Activated CD8-positive, alpha-beta T cell treated with anti-CD3 and anti-CD28 coated beads for 36 hours (primary cell): ENCODE measurements around the gene OR2V1. TPM values are rescaled to one million over a fixed set of nuclear protein-coding genes. Genes with fewer than 3 reads are reported as not detected.
"Not testable (repeated sequence)": the region's sequence is repeated elsewhere in the genome, so short reads cannot be mapped to it uniquely, and the experiment has no call there.

ENCODE experiments used
- ATAC-seq: fragments of 200-7000 bp; cut with Tn5 transposase; one replicate; pipeline ENCODE4 v1.10.0; 2021; ENCODE audit warnings: mild to moderate bottlenecking, moderate library complexity
- CTCF ChIA-PET: fragments of 350-600 bp; sonication (Branson Sonifier 250); formaldehyde crosslinking; loops from one replicate; lab custom pipeline; 2021; ENCODE audit warnings: antibody characterized with exemption; lab: Charles Lee
- POLR2A ChIA-PET: fragments of 350-600 bp; sonication (Branson Sonifier 250); formaldehyde crosslinking; loops from one replicate; lab custom pipeline; 2021; ENCODE audit warnings: antibody characterized with exemption; lab: Charles Lee
- DNase-seq: peaks from one replicate; pipeline ENCODE4 v3.0.0-alpha.2; 2020
- H3K27ac Mint-ChIP-seq: one replicate; pipeline ENCODE4 v1.8.0; 2021; ENCODE audit warnings: mild to moderate bottlenecking, mixed read lengths
- H3K27me3 Mint-ChIP-seq: one replicate; pipeline ENCODE4 v1.8.0; 2021; ENCODE audit warnings: mixed read lengths
- H3K36me3 Mint-ChIP-seq: one replicate; pipeline ENCODE4 v1.8.0; 2021; ENCODE audit warnings: low read depth, mixed read lengths
- H3K4me1 Mint-ChIP-seq: one replicate; pipeline ENCODE4 v1.8.0; 2021; ENCODE audit warnings: low read depth, mixed read lengths
- H3K4me3 Mint-ChIP-seq: one replicate; pipeline ENCODE4 v1.8.0; 2021; ENCODE audit warnings: mild to moderate bottlenecking, moderate library complexity, mixed read lengths
- H3K9me3 Mint-ChIP-seq: one replicate; pipeline ENCODE4 v1.8.0; 2021; ENCODE audit warnings: mixed read lengths
- CTCF ChIP-seq: fragments of 200-600 bp; IDR thresholded peaks from one replicate; pipeline ENCODE4 v1.8.0; 2022; ENCODE audit warnings: antibody characterized with exemption, mild to moderate bottlenecking
- intact Hi-C: fragments of 100-400 bp; cut with micrococcal nuclease; formaldehyde crosslinking; loops from one replicate; pipeline ENCODE4 v1.10.0; 2022
- total RNA-seq, 2 experiments: library from RNA; stranded (reverse); gene quantifications; one replicate each; pipeline ENCODE4 v1.2.3, GENCODE V29; 2021

The OR2V1 gene
- total RNA-seq, 2 experiments from 2014 or later: not detected

- no peak for TF ChIP-seq CTCF
- intact Hi-C loops: no loop called here
- peaks cover 57% of the 10 kb centered on the region for H3K4me1 Mint-ChIP-seq
- peak; percentile 41 for DNase-seq
- ATAC-seq: no peak
- no peaks in the 10 kb centered on the region for H3K36me3 Mint-ChIP-seq
- no peaks in the 10 kb centered on the region for H3K9me3 Mint-ChIP-seq
- peaks cover 31% of the 10 kb centered on the region for H3K27me3 Mint-ChIP-seq
- peak overlapping the region; percentile 85 for H3K27ac Mint-ChIP-seq
- POLR2A ChIA-PET: interaction anchor here (0.7 to 2.4 kb wide), 2 partner anchors 10 to 130 kb away, joined by 3 to 11 read pairs; no protein-coding TSS in a partner anchor
- CTCF ChIA-PET: interaction anchor here (0.6 kb wide), 1 partner anchor 79 kb away, joined by 3 read pairs; no protein-coding TSS in a partner anchor
- peak overlapping the region; percentile 57 for H3K4me3 Mint-ChIP-seq
Observed at GRCh38 chr5:181163487-181164075, 32.6 kb upstream of the OR2V1 start.

- intact Hi-C loops: no loop called here
- peaks cover 17% of the 10 kb centered on the region for H3K27me3 Mint-ChIP-seq
- H3K27ac Mint-ChIP-seq: peak overlapping the region; percentile 95
- H3K4me1 Mint-ChIP-seq: peaks cover 41% of the 10 kb centered on the region
- no peak for ATAC-seq
- H3K4me3 Mint-ChIP-seq: peak overlapping the region; percentile 79
- no peak for DNase-seq
- ChIA-PET CTCF (interaction anchor here (0.6 kb wide), 1 partner anchor 23 kb away, joined by 3 read pairs; no protein-coding TSS in a partner anchor), POLR2A (interaction anchor here (1.4 to 2.4 kb wide), 2 partner anchors 11 to 15 kb away, joined by 4 to 11 read pairs; no protein-coding TSS in a partner anchor)
- H3K9me3 Mint-ChIP-seq: no peaks in the 10 kb centered on the region
- H3K36me3 Mint-ChIP-seq: no peaks in the 10 kb centered on the region
- TF ChIP-seq CTCF: no peak
Observed at GRCh38 chr5:181161534-181162175, 30.7 kb upstream of the OR2V1 start.

- Mint-ChIP-seq H3K4me1 (peaks cover 35% of the 10 kb centered on the region), H3K27ac (peak overlapping the region; percentile 95), H3K27me3 (peaks cover 14% of the 10 kb centered on the region), H3K4me3 (peak overlapping the region; percentile 79)
- H3K9me3 Mint-ChIP-seq, intact Hi-C loops, H3K36me3 Mint-ChIP-seq: not testable (repeated sequence)
- CTCF ChIA-PET: interaction anchor here (0.6 kb wide), 1 partner anchor 24 kb away, joined by 3 read pairs; no protein-coding TSS in a partner anchor
- ATAC-seq (peak; percentile 35), DNase-seq (peak; percentile 58)
- POLR2A ChIA-PET: interaction anchor here (1.1 to 1.4 kb wide), 2 partner anchors 16 to 59 kb away, joined by 4 read pairs; no protein-coding TSS in a partner anchor
Observed at GRCh38 chr5:181160755-181161533, 30.0 kb upstream of the OR2V1 start.

GRCh38 chr5:181160152-181160754, 29.3 kb upstream of the OR2V1 start:
- H3K27me3 Mint-ChIP-seq: peaks cover 9% of the 10 kb centered on the region
- H3K36me3 Mint-ChIP-seq: no peaks in the 10 kb centered on the region
- CTCF ChIA-PET: interaction anchor here (0.6 to 1.6 kb wide), 2 partner anchors 293 to 674 kb away, joined by 3 to 4 read pairs; no protein-coding TSS in a partner anchor
- H3K4me3 Mint-ChIP-seq: peak overlapping the region; percentile 65
- POLR2A ChIA-PET: interaction anchor here (1.1 kb wide), 1 partner anchor 60 kb away, joined by 4 read pairs; no protein-coding TSS in a partner anchor
- ATAC-seq (peak; percentile 94), DNase-seq (peak; percentile 92)
- H3K9me3 Mint-ChIP-seq: no peaks in the 10 kb centered on the region
- intact Hi-C loops: no loop called here
- no peak for TF ChIP-seq CTCF
- H3K27ac Mint-ChIP-seq: peak overlapping the region; percentile 83
- peaks cover 30% of the 10 kb centered on the region for H3K4me1 Mint-ChIP-seq
